K562 (cell line): Measurements from ENCODE around the gene MRI1. TPM values are rescaled to one million over a fixed set of nuclear protein-coding genes. Genes with fewer than 3 reads are reported as not detected.
A peak's percentile ranks its signal among the peaks of the same experiment; 100 is the strongest.

Source experiments
- ARID1B ChIP-seq: fragments of 450-650 bp; IDR thresholded peaks from 2 replicates; pipeline ENCODE4 v1.6.1; 2016; ENCODE audit warnings: antibody characterized with exemption, mild to moderate bottlenecking, inconsistent platforms
- DNMT1 ChIP-seq: fragments of 450-650 bp; IDR thresholded peaks from 2 replicates; pipeline ENCODE4 v1.6.1; 2016; ENCODE audit warnings: antibody characterized with exemption, mild to moderate bottlenecking
- FOXK2 ChIP-seq, 2 experiments: fragments of 450-650 bp; IDR thresholded peaks in 1 of 2; conservative IDR thresholded peaks in 1 of 2; 2 replicates each; pipeline ENCODE4 v1.6.1; 2016; ENCODE audit warnings: low read depth in 2 of 2, mild to moderate bottlenecking in 1 of 2
- HMG20B ChIP-seq: fragments of 250-450 bp; sonication (Bioruptor Pico); IDR thresholded peaks from 2 replicates; pipeline ENCODE4 v1.5.0; 2021; ENCODE audit warnings: mild to moderate bottlenecking
- HNRNPK ChIP-seq: fragments of 200-400 bp; formaldehyde crosslinking; IDR thresholded peaks from one replicate; pipeline ENCODE4 v1.6.1; 2018; ENCODE audit warnings: mild to moderate bottlenecking, low read depth, low read length; ENCODE audit not compliant: poor library complexity, severe bottlenecking
- HOXB6 ChIP-seq: fragments of 250-450 bp; sonication (Bioruptor Pico); IDR thresholded peaks from 2 replicates; pipeline ENCODE4 v1.5.1; 2022; ENCODE audit warnings: mild to moderate bottlenecking, borderline replicate concordance
- LEF1 ChIP-seq: fragments of 450-650 bp; IDR thresholded peaks from 2 replicates; pipeline ENCODE4 v1.6.1; 2016; ENCODE audit warnings: mild to moderate bottlenecking
- POLR2H ChIP-seq: IDR thresholded peaks from 2 replicates; pipeline ENCODE4 v1.6.1; 2016; ENCODE audit warnings: missing genetic modification characterization, low read depth, mild to moderate bottlenecking, control low read depth, missing compliant biosample characterization, moderate library complexity
- POLR3G ChIP-seq: IDR thresholded peaks from 2 replicates; pipeline ENCODE4 v1.6.1; 2011; ENCODE audit not compliant: insufficient read length, insufficient replicate concordance; ENCODE audit errors: extremely low read depth
- SAFB2 ChIP-seq: fragments of 200-400 bp; formaldehyde crosslinking; IDR thresholded peaks from 2 replicates; pipeline ENCODE4 v1.6.1; 2018; ENCODE audit warnings: borderline replicate concordance, low read length, low read depth, moderate library complexity; ENCODE audit not compliant: severe bottlenecking
- SRSF3 ChIP-seq: fragments of 200-400 bp; formaldehyde crosslinking; IDR thresholded peaks from 2 replicates; pipeline ENCODE4 v1.6.1; 2016; ENCODE audit warnings: mild to moderate bottlenecking, low read length, moderate library complexity; ENCODE audit not compliant: insufficient read depth
- TARDBP ChIP-seq: fragments of 450-650 bp; IDR thresholded peaks from 2 replicates; pipeline ENCODE4 v1.6.1; 2016
- TBP ChIP-seq: optimal IDR thresholded peaks from 2 replicates; pipeline ENCODE3; 2011; ENCODE audit warnings: low read depth, low read length, improper control_type of control experiment
- TFE3 ChIP-seq: fragments of 450-650 bp; formaldehyde crosslinking; IDR thresholded peaks from 2 replicates; pipeline ENCODE4 v1.4.0; 2020; ENCODE audit warnings: mild to moderate bottlenecking, mixed read lengths
- ZFPM2 ChIP-seq: fragments of 250-450 bp; sonication (Bioruptor Pico); IDR thresholded peaks from 2 replicates; pipeline ENCODE4 v1.5.1; 2022; ENCODE audit warnings: mild to moderate bottlenecking
- polyA plus RNA-seq, 8 experiments: library from polyadenylated mRNA; depleted of rRNA in 4 of 8; stranded (reverse) in 5 of 8; unstranded in 3 of 8; fragments of >200 nt; fragmentation: Nextera tagmentation in 2 of 8; fragmentation: Illumina TruSeq in 1 of 8; extraction: Ambion mirVana in 2 of 8; extraction: Trizol in 1 of 8; gene quantifications; 2 replicates each; pipeline versions ENCODE4 v1.2.1 to v1.2.3, GENCODE V29; 2011 to 2014; ENCODE audit warnings: inconsistent platforms in 1 of 8, missing spikeins in 1 of 8
- total RNA-seq, 7 experiments: library from RNA; depleted of rRNA in 6 of 7; stranded (reverse); fragments of >200 nt in 6 of 7; fragmentation: Illumina TruSeq in 2 of 7; extraction: Trizol in 2 of 7; gene quantifications; 2 replicates each; pipeline versions ENCODE4 v1.2.1 to v1.2.3, GENCODE V29; 2011 to 2021; ENCODE audit warnings: low replicate concordance in 1 of 7
- TF ChIP-seq, protein P1 (sequence below): fragments of 200-800 bp; sonication (Bioruptor generic); IDR thresholded peaks from 2 replicates; pipeline ENCODE4 v1.6.1; 2016; ENCODE audit warnings: missing genetic modification characterization, missing compliant biosample characterization
- TF ChIP-seq, protein P2 (sequence below): sonication (generic); formaldehyde crosslinking; IDR thresholded peaks from 2 replicates; pipeline ENCODE4 v1.8.0; 2022; ENCODE audit warnings: missing genetic modification reagents, mild to moderate bottlenecking, borderline replicate concordance

MRI1 gene
- total and polyA plus RNA-seq, 9 of the 15 experiments (the other 6 are each of a cell fraction or from before 2014, with no cell fraction given): 5.5 to 57.4 (median 28.2) TPM

- TF ChIP-seq, protein P1, sequence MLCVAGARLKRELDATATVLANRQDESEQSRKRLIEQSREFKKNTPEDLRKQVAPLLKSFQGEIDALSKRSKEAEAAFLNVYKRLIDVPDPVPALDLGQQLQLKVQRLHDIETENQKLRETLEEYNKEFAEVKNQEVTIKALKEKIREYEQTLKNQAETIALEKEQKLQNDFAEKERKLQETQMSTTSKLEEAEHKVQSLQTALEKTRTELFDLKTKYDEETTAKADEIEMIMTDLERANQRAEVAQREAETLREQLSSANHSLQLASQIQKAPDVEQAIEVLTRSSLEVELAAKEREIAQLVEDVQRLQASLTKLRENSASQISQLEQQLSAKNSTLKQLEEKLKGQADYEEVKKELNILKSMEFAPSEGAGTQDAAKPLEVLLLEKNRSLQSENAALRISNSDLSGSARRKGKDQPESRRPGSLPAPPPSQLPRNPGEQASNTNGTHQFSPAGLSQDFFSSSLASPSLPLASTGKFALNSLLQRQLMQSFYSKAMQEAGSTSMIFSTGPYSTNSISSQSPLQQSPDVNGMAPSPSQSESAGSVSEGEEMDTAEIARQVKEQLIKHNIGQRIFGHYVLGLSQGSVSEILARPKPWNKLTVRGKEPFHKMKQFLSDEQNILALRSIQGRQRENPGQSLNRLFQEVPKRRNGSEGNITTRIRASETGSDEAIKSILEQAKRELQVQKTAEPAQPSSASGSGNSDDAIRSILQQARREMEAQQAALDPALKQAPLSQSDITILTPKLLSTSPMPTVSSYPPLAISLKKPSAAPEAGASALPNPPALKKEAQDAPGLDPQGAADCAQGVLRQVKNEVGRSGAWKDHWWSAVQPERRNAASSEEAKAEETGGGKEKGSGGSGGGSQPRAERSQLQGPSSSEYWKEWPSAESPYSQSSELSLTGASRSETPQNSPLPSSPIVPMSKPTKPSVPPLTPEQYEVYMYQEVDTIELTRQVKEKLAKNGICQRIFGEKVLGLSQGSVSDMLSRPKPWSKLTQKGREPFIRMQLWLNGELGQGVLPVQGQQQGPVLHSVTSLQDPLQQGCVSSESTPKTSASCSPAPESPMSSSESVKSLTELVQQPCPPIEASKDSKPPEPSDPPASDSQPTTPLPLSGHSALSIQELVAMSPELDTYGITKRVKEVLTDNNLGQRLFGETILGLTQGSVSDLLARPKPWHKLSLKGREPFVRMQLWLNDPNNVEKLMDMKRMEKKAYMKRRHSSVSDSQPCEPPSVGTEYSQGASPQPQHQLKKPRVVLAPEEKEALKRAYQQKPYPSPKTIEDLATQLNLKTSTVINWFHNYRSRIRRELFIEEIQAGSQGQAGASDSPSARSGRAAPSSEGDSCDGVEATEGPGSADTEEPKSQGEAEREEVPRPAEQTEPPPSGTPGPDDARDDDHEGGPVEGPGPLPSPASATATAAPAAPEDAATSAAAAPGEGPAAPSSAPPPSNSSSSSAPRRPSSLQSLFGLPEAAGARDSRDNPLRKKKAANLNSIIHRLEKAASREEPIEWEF: no peak
- TF ChIP-seq TARDBP (no peak; the same call in 1 of the 2 replicates), TBP (peak; percentile 73), SRSF3 (no peak), HNRNPK (no peak), POLR2H (tag) (peak; percentile 80), TFE3 (no peak), HMG20B (CRISPR knock-in tag) (no peak), HOXB6 (CRISPR knock-in tag) (peak; percentile 28; the same call in 1 of the 2 replicates), SAFB2 (no peak), POLR3G (no peak), ZFPM2 (CRISPR knock-in tag) (no peak), DNMT1 (peak; percentile 91; the same call in 1 of the 2 replicates), LEF1 (peak; percentile 72; the same call in 1 of the 2 replicates), FOXK2 (conservative IDR thresholded peaks at IDR 0.05 in 1 of 2, IDR thresholded peaks at IDR 0.05 in 1 of 2; ENCODE audit: low read depth in 2 of 2) (peak; percentile 67 to 68; a peak in 3 of 4 replicates), ARID1B (peak; percentile 39; the same call in 1 of the 2 replicates)
- TF ChIP-seq, protein P2, sequence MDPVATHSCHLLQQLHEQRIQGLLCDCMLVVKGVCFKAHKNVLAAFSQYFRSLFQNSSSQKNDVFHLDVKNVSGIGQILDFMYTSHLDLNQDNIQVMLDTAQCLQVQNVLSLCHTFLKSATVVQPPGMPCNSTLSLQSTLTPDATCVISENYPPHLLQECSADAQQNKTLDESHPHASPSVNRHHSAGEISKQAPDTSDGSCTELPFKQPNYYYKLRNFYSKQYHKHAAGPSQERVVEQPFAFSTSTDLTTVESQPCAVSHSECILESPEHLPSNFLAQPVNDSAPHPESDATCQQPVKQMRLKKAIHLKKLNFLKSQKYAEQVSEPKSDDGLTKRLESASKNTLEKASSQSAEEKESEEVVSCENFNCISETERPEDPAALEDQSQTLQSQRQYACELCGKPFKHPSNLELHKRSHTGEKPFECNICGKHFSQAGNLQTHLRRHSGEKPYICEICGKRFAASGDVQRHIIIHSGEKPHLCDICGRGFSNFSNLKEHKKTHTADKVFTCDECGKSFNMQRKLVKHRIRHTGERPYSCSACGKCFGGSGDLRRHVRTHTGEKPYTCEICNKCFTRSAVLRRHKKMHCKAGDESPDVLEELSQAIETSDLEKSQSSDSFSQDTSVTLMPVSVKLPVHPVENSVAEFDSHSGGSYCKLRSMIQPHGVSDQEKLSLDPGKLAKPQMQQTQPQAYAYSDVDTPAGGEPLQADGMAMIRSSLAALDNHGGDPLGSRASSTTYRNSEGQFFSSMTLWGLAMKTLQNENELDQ (CRISPR knock-in tag): no peak
Observed at GRCh38 chr19:13774217-13775191, 10.2 kb downstream of the MRI1 start, which contains the start of gene C19orf53 (continued).
